Spleen (tissue), 11 donors: ENCODE results near the gene SLC26A2. TPM values are rescaled to one million over a fixed set of nuclear protein-coding genes. Genes with fewer than 3 reads are reported as not detected.

Experiments used
- DNase-seq: peaks from one replicate; pipeline ENCODE4 v3.0.0-alpha.2; 2020
- H3K27ac ChIP-seq, 8 donors: fragments of 200-600 bp; sonication (generic) in 7 of 8; 1 replicate in 4 of 8; 2 replicates in 4 of 8; pipeline versions ENCODE4 v1.5.0 to v1.8.0; 2016 to 2021; ENCODE audit warnings: inconsistent platforms in 4 of 8, mild to moderate bottlenecking in 4 of 8, moderate library complexity in 1 of 8
- H3K27me3 ChIP-seq, 7 donors: fragments of 200-600 bp; sonication (generic) in 6 of 7; replicated peaks in 1 of 7; 1 replicate in 4 of 7; 2 replicates in 3 of 7; pipeline versions ENCODE4 v1.5.0 to v1.8.0; 2016 to 2021; ENCODE audit warnings: inconsistent platforms in 3 of 7, mild to moderate bottlenecking in 1 of 7
- H3K36me3 ChIP-seq, 6 donors: fragments of 200-600 bp; sonication (generic) in 5 of 6; 1 replicate in 4 of 6; 2 replicates in 2 of 6; pipeline versions ENCODE4 v1.5.0 to v1.8.0; 2016 to 2021; ENCODE audit warnings: inconsistent platforms in 2 of 6
- H3K4me1 ChIP-seq, 6 donors: fragments of 200-600 bp; sonication (generic) in 5 of 6; 1 replicate in 3 of 6; 2 replicates in 3 of 6; pipeline versions ENCODE4 v1.5.0 to v1.8.0; 2016 to 2021; ENCODE audit warnings: inconsistent platforms in 3 of 6
- H3K4me3 ChIP-seq, 8 donors: fragments of 200-600 bp; sonication (generic) in 7 of 8; 1 replicate in 4 of 8; 2 replicates in 4 of 8; pipeline versions ENCODE4 v1.5.0 to v1.8.0; 2016 to 2021; ENCODE audit warnings: inconsistent platforms in 4 of 8, mild to moderate bottlenecking in 4 of 8, moderate library complexity in 2 of 8
- H3K9me3 ChIP-seq, 8 donors: fragments of 200-600 bp; sonication (generic) in 7 of 8; 1 replicate in 4 of 8; 2 replicates in 4 of 8; pipeline versions ENCODE4 v1.5.0 to v1.8.0; 2016 to 2021; ENCODE audit warnings: inconsistent platforms in 4 of 8
- POLR2A ChIP-seq, 3 donors: fragments of 450-650 bp; IDR thresholded peaks; one replicate each; pipeline ENCODE4 v1.5.1; 2017; ENCODE audit warnings: antibody characterized with exemption in 3 of 3, mild to moderate bottlenecking in 1 of 3
- POLR2AphosphoS5 ChIP-seq, 3 donors: sonication (generic); formaldehyde crosslinking; IDR thresholded peaks; one replicate each; pipeline ENCODE4 v1.5.1; 2017; ENCODE audit warnings: antibody characterized with exemption in 3 of 3
- WGBS, 5 donors: extraction: QIAGEN DNeasy Blood & Tissue Kit in 3 of 5; methylation state at CpG; one replicate each; pipeline versions ENCODE4 v1.1.5 to v1.1.7; 2013 to 2018; 5-methylcytosine and 5-hydroxymethylcytosine counted together
- intact Hi-C: fragments of 100-400 bp; cut with DNase I; formaldehyde crosslinking; loops from one replicate; pipeline ENCODE4 v1.15.0; 2023; ENCODE audit warnings: low total_unique reads
- polyA plus RNA-seq, 3 donors: library from polyadenylated mRNA; stranded (reverse); fragments of 200-250 nt; gene quantifications; one replicate each; pipeline ENCODE4 v1.2.1, GENCODE V29; 2013
- total RNA-seq, 7 donors: library from RNA; depleted of rRNA in 3 of 7; stranded (reverse); fragments of >200 nt in 3 of 7; fragmentation: NEBNext Ultra II Directional in 4 of 7; extraction: Animal tissue kit (Norgen Biotek cat#: 25700) in 4 of 7; gene quantifications; one replicate each; pipeline versions ENCODE4 v1.1.0 to v1.2.1, GENCODE V29; 2016 to 2021
- TF ChIP-seq, protein P1 (sequence below), 11 experiments: fragments of 200-600 bp in 7 of 11; fragments of 450-650 bp in 4 of 11; sonication (generic) in 4 of 11; IDR thresholded peaks in 8 of 11; conservative IDR thresholded peaks in 3 of 11; 1 replicate in 7 of 11; 2 replicates in 4 of 11; pipeline versions ENCODE4 v1.4.0 to v1.8.0; 2016 to 2021; ENCODE audit warnings: antibody characterized with exemption in 11 of 11, inconsistent platforms in 4 of 11, mild to moderate bottlenecking in 1 of 11
- donor health status: healthy with polysubstance abuse.
- donor health status: DM: no; HTN: no; CAD: no; lungs with moderate emphysema.
- donor health status: DM: no; HTN: no; CAD: no.
- donor health status: Bipolar disorder and iron deficiency.
- donor health status: healthy.
- donor health status: DM: no; HTN: no; CAD: no.
- donor health status: DM: yes; HTN: yes; CAD: no.

Gene SLC26A2
- total and polyA plus RNA-seq, 10 donors: 1.9 to 14.8 (median 10.1) TPM

DNA sequence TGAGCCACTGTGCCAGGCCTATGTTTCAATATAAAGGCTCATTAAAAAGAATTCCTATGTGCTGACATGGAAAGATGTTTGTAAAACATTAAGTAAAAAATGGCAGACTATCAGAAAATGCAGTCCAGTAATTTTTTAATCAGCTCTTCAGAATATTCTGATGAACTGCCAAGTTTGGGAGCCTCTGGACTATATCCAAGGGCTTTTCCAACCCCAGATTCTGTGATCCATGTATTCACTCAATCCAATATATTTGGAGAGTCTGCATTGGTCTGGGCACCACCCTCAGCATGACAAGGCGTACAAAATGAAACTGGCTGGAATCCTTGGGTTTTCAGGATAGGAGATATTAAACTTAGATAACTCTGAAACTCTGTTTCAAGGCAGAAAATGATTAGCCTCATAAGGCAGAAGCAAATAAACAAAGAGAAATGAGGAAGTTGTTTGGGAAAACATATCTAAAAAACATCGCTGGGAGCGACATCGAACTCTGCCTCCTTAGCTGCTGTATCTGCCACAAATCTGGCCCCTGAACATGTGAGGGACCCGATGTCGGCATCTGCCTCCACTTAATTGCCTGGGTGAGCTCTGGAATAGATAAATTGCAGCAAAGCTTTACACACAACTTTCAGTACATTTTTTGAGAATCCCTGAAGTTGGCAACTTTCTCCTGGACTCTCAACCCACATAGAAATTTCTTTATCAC is 30.4 kb upstream of the SLC26A2 start:
- Histone ChIP-seq H3K27ac (peak overlapping the region in 2 of 8 donors; percentile 14 to 50), H3K27me3 (peaks cover 0 to 11% (median 0%) of the 10 kb centered on the region in 7 donors), H3K9me3 (no peaks in the 10 kb centered on the region), H3K4me1 (peaks cover 0 to 4% (median 0%) of the 10 kb centered on the region in 6 donors), H3K36me3 (no peaks in the 10 kb centered on the region), H3K4me3 (peak overlapping the region in 1 of 8 donors; percentile 9)
- TF ChIP-seq, protein P1, sequence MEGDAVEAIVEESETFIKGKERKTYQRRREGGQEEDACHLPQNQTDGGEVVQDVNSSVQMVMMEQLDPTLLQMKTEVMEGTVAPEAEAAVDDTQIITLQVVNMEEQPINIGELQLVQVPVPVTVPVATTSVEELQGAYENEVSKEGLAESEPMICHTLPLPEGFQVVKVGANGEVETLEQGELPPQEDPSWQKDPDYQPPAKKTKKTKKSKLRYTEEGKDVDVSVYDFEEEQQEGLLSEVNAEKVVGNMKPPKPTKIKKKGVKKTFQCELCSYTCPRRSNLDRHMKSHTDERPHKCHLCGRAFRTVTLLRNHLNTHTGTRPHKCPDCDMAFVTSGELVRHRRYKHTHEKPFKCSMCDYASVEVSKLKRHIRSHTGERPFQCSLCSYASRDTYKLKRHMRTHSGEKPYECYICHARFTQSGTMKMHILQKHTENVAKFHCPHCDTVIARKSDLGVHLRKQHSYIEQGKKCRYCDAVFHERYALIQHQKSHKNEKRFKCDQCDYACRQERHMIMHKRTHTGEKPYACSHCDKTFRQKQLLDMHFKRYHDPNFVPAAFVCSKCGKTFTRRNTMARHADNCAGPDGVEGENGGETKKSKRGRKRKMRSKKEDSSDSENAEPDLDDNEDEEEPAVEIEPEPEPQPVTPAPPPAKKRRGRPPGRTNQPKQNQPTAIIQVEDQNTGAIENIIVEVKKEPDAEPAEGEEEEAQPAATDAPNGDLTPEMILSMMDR (IDR thresholded peaks at IDR 0.05 in 8 of 11, conservative IDR thresholded peaks at IDR 0.05 in 3 of 11): no peak
- TF ChIP-seq POLR2AphosphoS5 (IDR thresholded peaks at IDR 0.05): no peak
- no peak for TF ChIP-seq POLR2A (IDR thresholded peaks at IDR 0.05)
- DNase-seq: no peak
- 67 to 79% (median 73%) methylated on average over 6 of the region's 6 CpGs for WGBS, 5 donors
- intact Hi-C loops: no loop called here

DNA sequence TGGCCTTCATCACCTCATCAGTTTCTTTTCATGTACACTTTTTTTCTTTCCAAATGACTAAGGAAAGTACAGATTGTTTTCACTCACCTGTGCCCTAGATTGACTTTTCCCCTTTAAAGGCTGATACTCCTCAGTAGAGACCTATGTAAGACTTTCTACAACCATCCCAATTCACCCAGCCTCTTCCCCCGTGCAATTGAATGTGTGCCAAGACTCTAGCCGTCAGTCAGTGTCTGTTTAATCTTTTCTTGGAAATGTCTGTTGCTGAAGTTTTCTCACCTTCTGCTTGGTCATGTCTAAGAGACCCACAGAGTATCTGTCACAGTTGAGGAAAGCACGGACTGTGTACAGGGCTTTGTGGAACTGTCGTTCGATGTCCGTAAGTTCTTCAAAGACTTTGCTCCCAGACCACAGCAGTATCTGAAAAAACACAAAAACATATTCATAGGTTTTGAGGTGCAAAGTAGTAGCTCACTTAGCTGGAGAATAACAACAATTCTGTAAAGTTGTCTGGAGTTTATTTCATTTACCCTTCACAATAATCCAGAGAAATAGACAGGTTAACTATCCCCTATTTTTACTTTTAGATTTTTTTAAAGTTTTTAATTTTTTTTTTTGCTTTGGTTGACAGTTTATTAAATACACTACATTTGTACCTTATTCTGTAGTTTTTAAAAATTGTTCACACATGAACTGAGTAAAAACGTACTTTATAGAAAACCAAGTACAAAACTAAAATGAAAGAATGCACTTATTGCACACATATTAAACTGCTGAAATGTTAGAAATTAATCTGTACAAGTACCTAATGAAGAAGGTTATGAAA is 29.6 kb upstream of the SLC26A2 start:
- Histone ChIP-seq H3K4me1 (peaks cover 0 to 4% (median 0%) of the 10 kb centered on the region in 6 donors), H3K27me3 (peaks cover 0 to 11% (median 0%) of the 10 kb centered on the region in 7 donors), H3K27ac (peak overlapping the region in 1 of 8 donors; percentile 50), H3K9me3 (no peaks in the 10 kb centered on the region), H3K4me3 (peak overlapping the region in 1 of 8 donors; percentile 9), H3K36me3 (no peaks in the 10 kb centered on the region)
- intact Hi-C loops: no loop called here
- TF ChIP-seq, protein P1 (IDR thresholded peaks at IDR 0.05 in 8 of 11, conservative IDR thresholded peaks at IDR 0.05 in 3 of 11): no peak
- WGBS, 5 donors: 66 to 80% (median 73%) methylated on average over 7 of the region's 7 CpGs
- no peak for DNase-seq

DNA sequence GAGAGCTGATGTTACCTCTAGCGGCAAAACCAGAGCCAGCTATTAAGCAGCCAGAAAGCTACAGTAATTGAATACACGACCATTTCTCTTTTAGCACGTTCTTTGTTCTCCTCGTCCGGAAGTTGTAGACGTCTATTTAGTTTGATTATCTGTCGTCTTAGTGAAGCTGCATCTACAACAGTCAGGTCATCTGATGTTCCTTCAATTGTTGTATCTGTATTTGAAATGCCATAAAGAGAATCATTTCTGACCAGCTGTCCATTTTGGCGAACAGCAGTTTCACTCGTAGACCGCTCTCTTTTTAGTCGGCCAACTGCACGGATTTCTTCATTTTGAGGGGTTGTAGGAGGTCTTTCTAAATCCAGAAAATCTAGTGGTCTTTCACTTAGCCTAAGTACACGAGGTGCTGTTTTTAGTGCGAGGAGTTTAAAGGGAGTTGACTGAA is 28.5 kb upstream of the SLC26A2 start:
- Histone ChIP-seq H3K27me3 (peaks cover 0 to 11% (median 0%) of the 10 kb centered on the region in 7 donors), H3K4me1 (peaks cover 0 to 4% (median 0%) of the 10 kb centered on the region in 6 donors), H3K9me3 (no peaks in the 10 kb centered on the region), H3K27ac (peak overlapping the region in 6 of 8 donors; percentile 4 to 63 (median 51)), H3K36me3 (no peaks in the 10 kb centered on the region), H3K4me3 (peak overlapping the region in 3 of 8 donors; percentile 0 to 51 (median 27))
- 76 to 84% (median 80%) methylated on average over 14 of the region's 14 CpGs for WGBS, 5 donors
- TF ChIP-seq, protein P1 (IDR thresholded peaks at IDR 0.05 in 8 of 11, conservative IDR thresholded peaks at IDR 0.05 in 3 of 11): no peak
- TF ChIP-seq POLR2AphosphoS5 (IDR thresholded peaks at IDR 0.05) (no peak), POLR2A (IDR thresholded peaks at IDR 0.05) (no peak)
- intact Hi-C loops: no loop called here
- no peak for DNase-seq
